Neural progenitor cell (in vitro differentiated cells): ENCODE results near the gene PAK4. TPM values are rescaled to one million over a fixed set of nuclear protein-coding genes. Genes with fewer than 3 reads are reported as not detected.

Experiments used
- DNase-seq: peaks from one replicate; pipeline ENCODE4 v3.0.0-alpha.2; 2016; ENCODE audit warnings: low spot score
- H2AFZ ChIP-seq: fragments of 200-600 bp; sonication (generic); replicated peaks from 2 replicates; pipeline ENCODE4 v1.6.1; 2016; ENCODE audit warnings: antibody characterized with exemption
- H3F3A ChIP-seq: fragments of 200-600 bp; sonication (generic); 2 replicates; pipeline ENCODE4 v1.6.1; 2016; ENCODE audit warnings: antibody characterized with exemption, low read depth
- H3K27ac ChIP-seq: fragments of 200-600 bp; sonication (generic); 2 replicates; pipeline ENCODE4 v1.5.1; 2016; ENCODE audit warnings: mild to moderate bottlenecking
- H3K27me3 ChIP-seq: fragments of 200-600 bp; sonication (generic); 2 replicates; pipeline ENCODE4 v1.6.1; 2016; ENCODE audit warnings: mild to moderate bottlenecking, moderate library complexity
- H3K36me3 ChIP-seq: fragments of 200-600 bp; sonication (generic); 2 replicates; pipeline ENCODE4 v1.5.1; 2016
- H3K4me1 ChIP-seq: fragments of 200-600 bp; sonication (generic); 2 replicates; pipeline ENCODE4 v1.6.1; 2016; ENCODE audit warnings: mixed run types
- H3K4me2 ChIP-seq: fragments of 200-600 bp; sonication (generic); 2 replicates; pipeline ENCODE4 v1.6.1; 2016
- H3K4me3 ChIP-seq: fragments of 200-600 bp; sonication (generic); 2 replicates; pipeline ENCODE4 v1.5.1; 2016
- H3K79me2 ChIP-seq: fragments of 200-600 bp; sonication (generic); 2 replicates; pipeline ENCODE4 v1.6.1; 2016; ENCODE audit warnings: low read depth
- H3K9ac ChIP-seq: fragments of 200-600 bp; sonication (generic); 2 replicates; pipeline ENCODE4 v1.6.1; 2016
- H3K9me3 ChIP-seq: fragments of 200-600 bp; sonication (generic); 2 replicates; pipeline ENCODE4 v1.5.1; 2016; ENCODE audit warnings: low read depth
- H4K20me1 ChIP-seq: fragments of 200-600 bp; sonication (generic); 2 replicates; pipeline ENCODE4 v1.6.1; 2016; ENCODE audit warnings: low read depth
- H3K27ac Mint-ChIP-seq: 3 replicates; pipeline ENCODE4 v1.8.0; 2021; ENCODE audit warnings: mixed read lengths
- H3K27me3 Mint-ChIP-seq: 2 replicates; pipeline ENCODE4 v1.8.0; 2022; ENCODE audit warnings: low read depth, mild to moderate bottlenecking, inconsistent platforms, moderate library complexity, mixed read lengths; ENCODE audit not compliant: insufficient read depth
- H3K36me3 Mint-ChIP-seq: 3 replicates; pipeline ENCODE4 v1.8.0; 2021; ENCODE audit warnings: mixed read lengths
- H3K4me1 Mint-ChIP-seq: 3 replicates; pipeline ENCODE4 v1.8.0; 2021; ENCODE audit warnings: mixed read lengths
- H3K4me3 Mint-ChIP-seq: 3 replicates; pipeline ENCODE4 v1.8.0; 2021; ENCODE audit warnings: mild to moderate bottlenecking, moderate library complexity, mixed read lengths
- H3K9me3 Mint-ChIP-seq: 3 replicates; pipeline ENCODE4 v1.8.0; 2020; ENCODE audit warnings: mixed read lengths
- EZH2 ChIP-seq: fragments of 200-600 bp; sonication (generic); IDR thresholded peaks from 2 replicates; pipeline ENCODE4 v1.6.1; 2017; ENCODE audit warnings: antibody characterized with exemption, mild to moderate bottlenecking, moderate library complexity
- EZH2phosphoT487 ChIP-seq: fragments of 200-600 bp; sonication (generic); IDR thresholded peaks from 2 replicates; pipeline ENCODE4 v1.6.1; 2017; ENCODE audit warnings: antibody characterized with exemption
- total RNA-seq: library from RNA; depleted of rRNA; stranded (reverse); fragments of >200 nt; gene quantifications from 2 replicates; pipeline ENCODE4 v1.2.3, GENCODE V29; 2015; ENCODE audit warnings: low replicate concordance
- TF ChIP-seq, protein P1 (sequence below): fragments of 200-600 bp; sonication (generic); IDR thresholded peaks from 2 replicates; pipeline ENCODE4 v1.5.1; 2017; ENCODE audit warnings: antibody characterized with exemption, mild to moderate bottlenecking

The PAK4 gene
- total RNA-seq, 1 donor from 2014 or later, result 9.7 TPM

- H3K4me3 Mint-ChIP-seq, result no peak overlapping the region
- Histone ChIP-seq H4K20me1 (peaks cover 86% of the 10 kb centered on the region), H3K4me3 (no peak overlapping the region), H3K27ac (no peak overlapping the region), H3K9ac (no peak overlapping the region), H2AFZ (no peak overlapping the region), H3K9me3 (no peaks in the 10 kb centered on the region), H3K27me3 (no peaks in the 10 kb centered on the region), H3K36me3 (no peaks in the 10 kb centered on the region), H3F3A (no peaks in the 10 kb centered on the region), H3K79me2 (peaks cover 50% of the 10 kb centered on the region), H3K4me2 (no peak overlapping the region), H3K4me1 (peaks cover 17% of the 10 kb centered on the region)
- H3K27ac Mint-ChIP-seq, result peak overlapping the region; percentile 51
- H3K36me3 Mint-ChIP-seq, result no peaks in the 10 kb centered on the region
- DNase-seq, result no peak
- TF ChIP-seq, protein P1, sequence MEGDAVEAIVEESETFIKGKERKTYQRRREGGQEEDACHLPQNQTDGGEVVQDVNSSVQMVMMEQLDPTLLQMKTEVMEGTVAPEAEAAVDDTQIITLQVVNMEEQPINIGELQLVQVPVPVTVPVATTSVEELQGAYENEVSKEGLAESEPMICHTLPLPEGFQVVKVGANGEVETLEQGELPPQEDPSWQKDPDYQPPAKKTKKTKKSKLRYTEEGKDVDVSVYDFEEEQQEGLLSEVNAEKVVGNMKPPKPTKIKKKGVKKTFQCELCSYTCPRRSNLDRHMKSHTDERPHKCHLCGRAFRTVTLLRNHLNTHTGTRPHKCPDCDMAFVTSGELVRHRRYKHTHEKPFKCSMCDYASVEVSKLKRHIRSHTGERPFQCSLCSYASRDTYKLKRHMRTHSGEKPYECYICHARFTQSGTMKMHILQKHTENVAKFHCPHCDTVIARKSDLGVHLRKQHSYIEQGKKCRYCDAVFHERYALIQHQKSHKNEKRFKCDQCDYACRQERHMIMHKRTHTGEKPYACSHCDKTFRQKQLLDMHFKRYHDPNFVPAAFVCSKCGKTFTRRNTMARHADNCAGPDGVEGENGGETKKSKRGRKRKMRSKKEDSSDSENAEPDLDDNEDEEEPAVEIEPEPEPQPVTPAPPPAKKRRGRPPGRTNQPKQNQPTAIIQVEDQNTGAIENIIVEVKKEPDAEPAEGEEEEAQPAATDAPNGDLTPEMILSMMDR, result no peak
- TF ChIP-seq EZH2 (no peak), EZH2phosphoT487 (no peak)
- peaks cover 16% of the 10 kb centered on the region for H3K4me1 Mint-ChIP-seq
- H3K27me3 Mint-ChIP-seq, result no peaks in the 10 kb centered on the region
- no peaks in the 10 kb centered on the region for H3K9me3 Mint-ChIP-seq
These were observed 37.0 kb downstream of the PAK4 start for GRCh38 chr19:39162441-39163043.

DNA sequence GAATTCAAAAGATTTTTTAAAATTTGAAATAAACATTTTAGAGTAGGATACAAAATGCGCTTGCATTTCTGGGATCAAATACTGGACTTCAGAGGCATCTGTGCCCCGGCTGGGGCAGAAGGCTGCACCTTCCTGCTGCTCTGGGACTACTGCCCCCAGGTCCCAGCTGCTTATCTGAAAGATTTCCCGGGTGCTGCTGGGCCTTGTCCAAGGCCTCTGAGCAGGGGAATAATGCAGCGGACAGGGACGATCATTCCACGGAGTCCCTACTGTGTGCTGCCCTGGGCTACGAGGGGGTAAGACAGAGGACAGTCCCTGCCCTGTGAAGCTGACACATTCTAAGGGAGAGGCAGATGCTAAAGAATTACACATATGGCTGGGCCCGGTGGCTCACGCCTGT, 38.0 kb downstream of the PAK4 start:
- H3K36me3 Mint-ChIP-seq, result no peaks in the 10 kb centered on the region
- TF ChIP-seq, protein P1, result no peak
- no peak for TF ChIP-seq EZH2phosphoT487
- TF ChIP-seq EZH2, result no peak

GRCh38 chr19:39164289-39164688, 38.7 kb downstream of the PAK4 start:
- TF ChIP-seq, protein P1, result no peak
- TF ChIP-seq EZH2, result no peak
- TF ChIP-seq EZH2phosphoT487, result no peak
- peaks cover 84% of the 10 kb centered on the region for H4K20me1 ChIP-seq

More for the DNA sequence above, 38.0 kb downstream of the PAK4 start:
- DNase-seq, result no peak
- Mint-ChIP-seq H3K4me3 (no peak overlapping the region), H3K4me1 (peaks cover 14% of the 10 kb centered on the region), H3K27me3 (no peaks in the 10 kb centered on the region), H3K27ac (peak overlapping the region; percentile 46), H3K9me3 (no peaks in the 10 kb centered on the region)
- no peak overlapping the region for H3K4me2 ChIP-seq
- H3K9ac ChIP-seq, result no peak overlapping the region
- peaks cover 43% of the 10 kb centered on the region for H3K79me2 ChIP-seq
- H3K36me3 ChIP-seq, result no peaks in the 10 kb centered on the region
- no peaks in the 10 kb centered on the region for H3F3A ChIP-seq
- peaks cover 86% of the 10 kb centered on the region for H4K20me1 ChIP-seq
- no peak overlapping the region for H3K4me3 ChIP-seq
- no peak overlapping the region for H3K27ac ChIP-seq
- no peaks in the 10 kb centered on the region for H3K27me3 ChIP-seq
- no peak overlapping the region for H2AFZ ChIP-seq
- H3K4me1 ChIP-seq, result peaks cover 17% of the 10 kb centered on the region
- H3K9me3 ChIP-seq, result no peaks in the 10 kb centered on the region

More at GRCh38 chr19:39164289-39164688, 38.7 kb downstream of the PAK4 start:
- Mint-ChIP-seq H3K4me3 (no peak overlapping the region), H3K27me3 (no peaks in the 10 kb centered on the region), H3K36me3 (no peaks in the 10 kb centered on the region), H3K9me3 (no peaks in the 10 kb centered on the region), H3K4me1 (peaks cover 14% of the 10 kb centered on the region), H3K27ac (no peak overlapping the region)
- Histone ChIP-seq H3K4me1 (peaks cover 17% of the 10 kb centered on the region), H3K9me3 (no peaks in the 10 kb centered on the region), H3K27me3 (no peaks in the 10 kb centered on the region), H2AFZ (no peak overlapping the region), H3K4me3 (no peak overlapping the region), H3K36me3 (no peaks in the 10 kb centered on the region), H3K27ac (no peak overlapping the region), H3K79me2 (peaks cover 43% of the 10 kb centered on the region), H3K9ac (no peak overlapping the region), H3F3A (no peaks in the 10 kb centered on the region), H3K4me2 (no peak overlapping the region)
- no peak for DNase-seq
